H9 (cell line): Measurements from ENCODE around the gene PTPRK. TPM values are rescaled to one million over a fixed set of nuclear protein-coding genes. Genes with fewer than 3 reads are reported as not detected.

ENCODE experiments used
- DNase-seq: peaks from one replicate; pipeline ENCODE4 v3.0.0-alpha.2; 2017
- H2AFZ ChIP-seq: one replicate; pipeline ENCODE4 v1.6.1; 2013; ENCODE audit warnings: mild to moderate bottlenecking, low read length, control low read depth, moderate library complexity
- H2AK5ac ChIP-seq: 2 replicates; pipeline ENCODE4 v1.6.1; 2013; ENCODE audit warnings: low read length, control low read depth, mixed read lengths; ENCODE audit not compliant: insufficient read length
- H2BK120ac ChIP-seq: one replicate; pipeline ENCODE4 v1.6.1; 2013; ENCODE audit warnings: low read depth, mild to moderate bottlenecking, low read length, control low read depth, inconsistent platforms; ENCODE audit not compliant: poor library complexity, severe bottlenecking
- H2BK12ac ChIP-seq: 2 replicates; pipeline ENCODE4 v1.6.1; 2013; ENCODE audit warnings: low read length, control low read depth, mixed read lengths, low read depth; ENCODE audit not compliant: insufficient read length
- H2BK15ac ChIP-seq: 2 replicates; pipeline ENCODE4 v1.6.1; 2013; ENCODE audit warnings: low read depth, low read length, control low read depth
- H2BK20ac ChIP-seq: one replicate; pipeline ENCODE4 v1.6.1; 2013; ENCODE audit warnings: low read depth, mild to moderate bottlenecking, low read length, control low read depth, inconsistent platforms; ENCODE audit not compliant: poor library complexity, severe bottlenecking
- H2BK5ac ChIP-seq: 2 replicates; pipeline ENCODE4 v1.6.1; 2013; ENCODE audit warnings: low read length, control low read depth, mixed read lengths; ENCODE audit not compliant: insufficient read length
- H3K14ac ChIP-seq: 2 replicates; pipeline ENCODE4 v1.6.1; 2013; ENCODE audit warnings: low read length, control low read depth; ENCODE audit not compliant: insufficient read depth
- H3K18ac ChIP-seq: 2 replicates; pipeline ENCODE4 v1.6.1; 2013; ENCODE audit warnings: low read depth, mild to moderate bottlenecking, mixed read lengths, low read length, control low read depth; ENCODE audit not compliant: insufficient read length
- H3K23ac ChIP-seq: 2 replicates; pipeline ENCODE4 v1.6.1; 2013; ENCODE audit warnings: low read length, control low read depth, mixed read lengths, low read depth; ENCODE audit not compliant: insufficient read length
- H3K23me2 ChIP-seq: 2 replicates; pipeline ENCODE4 v1.6.1; 2013; ENCODE audit warnings: low read depth, mild to moderate bottlenecking, mixed read lengths, low read length, control low read depth; ENCODE audit not compliant: insufficient read length, poor library complexity, severe bottlenecking
- H3K27ac ChIP-seq: 2 replicates; pipeline ENCODE4 v1.5.1; 2013; ENCODE audit warnings: low read length, control low read depth, mixed read lengths, low read depth; ENCODE audit not compliant: insufficient read length
- H3K27me3 ChIP-seq: 2 replicates; pipeline ENCODE4 v1.6.1; 2013; ENCODE audit warnings: low read length, control low read depth, inconsistent platforms; ENCODE audit not compliant: insufficient read depth
- H3K4ac ChIP-seq: 2 replicates; pipeline ENCODE4 v1.6.1; 2013; ENCODE audit warnings: low read depth, mild to moderate bottlenecking, control low read depth, inconsistent platforms, low read length, moderate library complexity
- H3K4me1 ChIP-seq: 2 replicates; pipeline ENCODE4 v1.6.1; 2013; ENCODE audit warnings: low read length, control low read depth, inconsistent platforms; ENCODE audit not compliant: insufficient read depth
- H3K4me2 ChIP-seq: 2 replicates; pipeline ENCODE4 v1.6.1; 2013; ENCODE audit warnings: low read length, control low read depth, mixed read lengths; ENCODE audit not compliant: insufficient read length, insufficient read depth
- H3K56ac ChIP-seq: 2 replicates; pipeline ENCODE4 v1.6.1; 2013; ENCODE audit warnings: low read depth, mild to moderate bottlenecking, mixed read lengths, low read length, control low read depth; ENCODE audit not compliant: insufficient read length
- H3K79me1 ChIP-seq: 2 replicates; pipeline ENCODE4 v1.6.1; 2013; ENCODE audit warnings: low read depth, mild to moderate bottlenecking, moderate library complexity, low read length, control low read depth, inconsistent platforms; ENCODE audit not compliant: insufficient read depth, poor library complexity, severe bottlenecking
- H3K79me2 ChIP-seq: 2 replicates; pipeline ENCODE4 v1.6.1; 2013; ENCODE audit warnings: low read length, control low read depth, inconsistent platforms; ENCODE audit not compliant: insufficient read depth
- H3K9ac ChIP-seq: 2 replicates; pipeline ENCODE4 v1.6.1; 2013; ENCODE audit warnings: low read length, control low read depth, mixed read lengths; ENCODE audit not compliant: insufficient read length; ENCODE audit errors: extremely low read depth
- H3K9me3 ChIP-seq: one replicate; pipeline ENCODE4 v1.6.1; 2013; ENCODE audit warnings: low read depth, low read length, inconsistent platforms; ENCODE audit not compliant: control insufficient read depth
- H3T11ph ChIP-seq: one replicate; pipeline ENCODE4 v1.6.1; 2013; ENCODE audit warnings: mild to moderate bottlenecking, low read length, control low read depth, inconsistent platforms
- H4K20me1 ChIP-seq: one replicate; pipeline ENCODE4 v1.6.1; 2013; ENCODE audit not compliant: control insufficient read depth, insufficient read length, insufficient read depth
- H4K5ac ChIP-seq: 2 replicates; pipeline ENCODE4 v1.6.1; 2013; ENCODE audit warnings: low read depth, mild to moderate bottlenecking, mixed read lengths, low read length, control low read depth; ENCODE audit not compliant: insufficient read length
- H4K8ac ChIP-seq: replicated peaks from 2 replicates; pipeline ENCODE4 v1.6.1; 2013; ENCODE audit warnings: low read length, control low read depth, mixed read lengths, low read depth; ENCODE audit not compliant: insufficient read length
- H4K91ac ChIP-seq: 2 replicates; pipeline ENCODE4 v1.6.1; 2013; ENCODE audit warnings: low read depth, mild to moderate bottlenecking, moderate library complexity, mixed read lengths, low read length, control low read depth; ENCODE audit not compliant: insufficient read length
- H3K27ac Mint-ChIP-seq, 3 experiments: 2 replicates in 2 of 3; 3 replicates in 1 of 3; pipeline ENCODE4 v1.8.0; 2020 to 2021; ENCODE audit warnings: mixed read lengths in 3 of 3, mild to moderate bottlenecking in 1 of 3, moderate library complexity in 1 of 3
- H3K27me3 Mint-ChIP-seq: 2 replicates; pipeline ENCODE4 v1.8.0; 2021; ENCODE audit warnings: low read depth, mild to moderate bottlenecking, moderate library complexity, mixed read lengths
- H3K36me3 Mint-ChIP-seq, 3 experiments: 2 replicates in 2 of 3; 3 replicates in 1 of 3; pipeline ENCODE4 v1.8.0; 2020 to 2021; ENCODE audit warnings: low read depth in 3 of 3, mixed read lengths in 3 of 3; ENCODE audit not compliant: insufficient read depth in 1 of 3
- H3K4me1 Mint-ChIP-seq, 2 experiments: 2 replicates each; pipeline ENCODE4 v1.8.0; 2020; ENCODE audit warnings: mixed read lengths in 2 of 2
- H3K4me3 Mint-ChIP-seq, 2 experiments: 2 replicates in 1 of 2; 3 replicates in 1 of 2; pipeline ENCODE4 v1.8.0; 2020 to 2021; ENCODE audit warnings: mild to moderate bottlenecking in 2 of 2, mixed read lengths in 2 of 2, moderate library complexity in 1 of 2
- H3K9me3 Mint-ChIP-seq, 2 experiments: 2 replicates in 1 of 2; 3 replicates in 1 of 2; pipeline ENCODE4 v1.8.0; 2020; ENCODE audit warnings: mild to moderate bottlenecking in 2 of 2, mixed read lengths in 2 of 2, moderate library complexity in 1 of 2
- WGBS: extraction: QIAGEN DNeasy Blood & Tissue Kit; methylation state at CpG from one replicate; pipeline ENCODE4 v1.1.7; 2013; ENCODE audit warnings: missing lambda C conversion rate, low lambda C conversion rate, mixed read lengths; ENCODE audit not compliant: insufficient read length; ENCODE audit errors: extremely low coverage; 5-methylcytosine and 5-hydroxymethylcytosine counted together
- total RNA-seq: library from RNA; stranded (reverse); gene quantifications from 2 replicates; pipeline ENCODE4 v1.2.1, GENCODE V29; 2021
- TF ChIP-seq, protein P1 (sequence below): fragments of 200-600 bp; sonication (generic); conservative IDR thresholded peaks from 3 replicates; pipeline ENCODE4 v1.8.0; 2021; ENCODE audit warnings: antibody characterized with exemption, mild to moderate bottlenecking

The PTPRK gene
- total RNA-seq, 1 experiment from 2014 or later: 47.9 TPM

DNA sequence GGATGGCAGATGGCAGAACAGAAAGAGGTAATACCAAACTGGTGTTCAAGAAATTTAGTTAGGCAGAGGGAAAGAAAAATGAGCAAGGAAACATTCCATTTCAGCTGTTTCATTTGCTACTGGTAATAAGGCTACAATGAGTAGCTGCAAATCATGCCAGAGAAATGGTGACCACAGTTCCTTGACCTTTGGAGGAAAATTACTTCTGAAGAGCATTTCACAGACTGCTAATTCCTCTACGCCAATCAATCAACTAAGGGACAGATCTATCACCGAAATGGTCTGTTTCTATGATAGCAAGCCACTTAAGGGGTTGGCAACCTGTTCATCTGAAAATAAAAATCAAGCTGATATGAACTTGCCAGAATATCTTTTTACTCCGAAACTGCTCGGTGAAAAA is 119.5 kb downstream of the PTPRK start:
- Histone ChIP-seq H2BK5ac (no peak overlapping the region), H3K23ac (no peak overlapping the region), H4K5ac (no peak overlapping the region), H2BK20ac (no peak overlapping the region), H3K4me2 (no peak overlapping the region), H3K27ac (no peak overlapping the region), H3K4ac (no peak overlapping the region), H3K79me2 (no peaks in the 10 kb centered on the region), H2BK15ac (no peak overlapping the region), H3T11ph (no peak overlapping the region), H3K27me3 (no peaks in the 10 kb centered on the region), H3K14ac (no peak overlapping the region), H2AFZ (no peak overlapping the region), H3K9ac (no peak overlapping the region), H3K4me1 (no peaks in the 10 kb centered on the region), H3K56ac (no peak overlapping the region), H3K23me2 (no peaks in the 10 kb centered on the region), H3K79me1 (no peaks in the 10 kb centered on the region), H2AK5ac (no peak overlapping the region), H4K91ac (no peak overlapping the region), H2BK12ac (no peak overlapping the region), H4K8ac (no peak overlapping the region), H4K20me1 (no peaks in the 10 kb centered on the region), H3K9me3 (no peaks in the 10 kb centered on the region), H2BK120ac (no peak overlapping the region), H3K18ac (no peak overlapping the region)
- no peak for DNase-seq
- no peak overlapping the region for H3K4me3 Mint-ChIP-seq
- no peaks in the 10 kb centered on the region for H3K9me3 Mint-ChIP-seq
- TF ChIP-seq, protein P1, sequence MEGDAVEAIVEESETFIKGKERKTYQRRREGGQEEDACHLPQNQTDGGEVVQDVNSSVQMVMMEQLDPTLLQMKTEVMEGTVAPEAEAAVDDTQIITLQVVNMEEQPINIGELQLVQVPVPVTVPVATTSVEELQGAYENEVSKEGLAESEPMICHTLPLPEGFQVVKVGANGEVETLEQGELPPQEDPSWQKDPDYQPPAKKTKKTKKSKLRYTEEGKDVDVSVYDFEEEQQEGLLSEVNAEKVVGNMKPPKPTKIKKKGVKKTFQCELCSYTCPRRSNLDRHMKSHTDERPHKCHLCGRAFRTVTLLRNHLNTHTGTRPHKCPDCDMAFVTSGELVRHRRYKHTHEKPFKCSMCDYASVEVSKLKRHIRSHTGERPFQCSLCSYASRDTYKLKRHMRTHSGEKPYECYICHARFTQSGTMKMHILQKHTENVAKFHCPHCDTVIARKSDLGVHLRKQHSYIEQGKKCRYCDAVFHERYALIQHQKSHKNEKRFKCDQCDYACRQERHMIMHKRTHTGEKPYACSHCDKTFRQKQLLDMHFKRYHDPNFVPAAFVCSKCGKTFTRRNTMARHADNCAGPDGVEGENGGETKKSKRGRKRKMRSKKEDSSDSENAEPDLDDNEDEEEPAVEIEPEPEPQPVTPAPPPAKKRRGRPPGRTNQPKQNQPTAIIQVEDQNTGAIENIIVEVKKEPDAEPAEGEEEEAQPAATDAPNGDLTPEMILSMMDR: no peak
- peaks cover 4 to 11% of the 10 kb centered on the region in 2 experiments; a peak in 3 of 4 replicates for H3K4me1 Mint-ChIP-seq
- H3K27me3 Mint-ChIP-seq: no peaks in the 10 kb centered on the region
- WGBS: no CpG with 5 or more reads among the region's 4 CpGs
- peaks cover 2 to 5% (median 3%) of the 10 kb centered on the region in 3 experiments; a peak in 6 of 7 replicates for H3K36me3 Mint-ChIP-seq
- no peak overlapping the region for H3K27ac Mint-ChIP-seq
